Keratinocyte (primary cell): ENCODE measurements around the gene CCDC92. TPM values are rescaled to one million over a fixed set of nuclear protein-coding genes. Genes with fewer than 3 reads are reported as not detected.

ENCODE experiments used
- DNase-seq: peaks from one replicate; pipeline ENCODE4 v3.0.0-alpha.2; 2011; ENCODE audit warnings: low read depth, missing footprints, low spot score
- FAIRE-seq: peaks from 2 replicates; lab custom pipeline; 2011; peaks lifted over from hg19 to GRCh38; lab: Jason Lieb, UNC
- H2AFZ ChIP-seq: 2 replicates; pipeline ENCODE4 v1.6.0; 2012; ENCODE audit warnings: low read length, control low read depth, inconsistent platforms; ENCODE audit not compliant: control insufficient read depth
- H3K27ac ChIP-seq: 2 replicates; pipeline ENCODE4 v1.5.1; 2011; ENCODE audit warnings: low read length; ENCODE audit not compliant: control insufficient read depth, insufficient read depth
- H3K27me3 ChIP-seq: 3 replicates; pipeline ENCODE4 v1.6.0; 2011; ENCODE audit warnings: low read length; ENCODE audit not compliant: control insufficient read depth, insufficient read depth; ENCODE audit errors: extremely low read depth
- H3K36me3 ChIP-seq, 2 experiments: 2 replicates in 1 of 2; 3 replicates in 1 of 2; pipeline ENCODE4 v1.5.1; 2011; ENCODE audit warnings: low read length in 2 of 2, mild to moderate bottlenecking in 1 of 2; ENCODE audit not compliant: control insufficient read depth in 2 of 2, insufficient read depth in 2 of 2; ENCODE audit errors: extremely low read depth in 1 of 2
- H3K4me1 ChIP-seq: 3 replicates; pipeline ENCODE4 v1.5.1; 2011; ENCODE audit warnings: low read length; ENCODE audit not compliant: control insufficient read depth, insufficient read depth; ENCODE audit errors: extremely low read depth
- H3K4me2 ChIP-seq: 3 replicates; pipeline ENCODE4 v1.6.0; 2011; ENCODE audit warnings: low read depth, low read length; ENCODE audit not compliant: control insufficient read depth, insufficient read depth; ENCODE audit errors: extremely low read depth
- H3K4me3 ChIP-seq, 3 experiments: fragments of 200-600 bp in 1 of 3; sonication (generic) in 1 of 3; 2 replicates in 2 of 3; 3 replicates in 1 of 3; pipeline ENCODE4 v1.5.1; 2011 to 2016; ENCODE audit warnings: low read length in 3 of 3, mild to moderate bottlenecking in 3 of 3, control low read depth in 2 of 3, inconsistent platforms in 1 of 3, low read depth in 1 of 3, mixed read lengths in 1 of 3, mixed run types in 1 of 3, moderate library complexity in 1 of 3; ENCODE audit not compliant: control insufficient read depth in 2 of 3, insufficient read depth in 2 of 3; ENCODE audit errors: extremely low read depth in 1 of 3
- H3K79me2 ChIP-seq: 2 replicates; pipeline ENCODE4 v1.6.0; 2012; ENCODE audit warnings: low read length; ENCODE audit not compliant: control insufficient read depth, insufficient read depth
- H3K9ac ChIP-seq: 3 replicates; pipeline ENCODE4 v1.6.0; 2011; ENCODE audit warnings: low read length; ENCODE audit not compliant: control insufficient read depth, insufficient read depth; ENCODE audit errors: extremely low read depth
- H3K9me1 ChIP-seq: 3 replicates; pipeline ENCODE4 v1.6.0; 2011; ENCODE audit warnings: low read length; ENCODE audit not compliant: control insufficient read depth, insufficient read depth; ENCODE audit errors: extremely low read depth
- H3K9me3 ChIP-seq: 2 replicates; pipeline ENCODE4 v1.5.1; 2012; ENCODE audit warnings: low read depth, low read length; ENCODE audit not compliant: control insufficient read depth
- H4K20me1 ChIP-seq: 3 replicates; pipeline ENCODE4 v1.6.0; 2011; ENCODE audit warnings: low read length; ENCODE audit not compliant: control insufficient read depth, insufficient read depth; ENCODE audit errors: extremely low read depth
- EZH2 ChIP-seq: IDR thresholded peaks from one replicate; pipeline ENCODE4 v1.6.1; 2012; ENCODE audit warnings: inconsistent platforms, mild to moderate bottlenecking, low read length, moderate library complexity
- dilution Hi-C: fragments of 300-500 bp; cut with MboI; formaldehyde crosslinking; loops from one replicate; pipeline ENCODE4 v1.7.0; 2020; ENCODE audit warnings: low sequenced_read_pairs; ENCODE audit not compliant: extremely low pct_ligation_motif_present
- polyA plus RNA-seq, 5 experiments: library from polyadenylated mRNA; depleted of rRNA in 3 of 5; stranded (reverse) in 3 of 5; stranded (forward) in 1 of 5; unstranded in 1 of 5; fragments of >200 nt; gene quantifications; 1 replicate in 1 of 5; 2 replicates in 3 of 5; 3 replicates in 1 of 5; pipeline versions ENCODE4 v1.2.1 to v1.2.3, GENCODE V29; 2011 to 2012; ENCODE audit warnings: missing spikeins in 2 of 5, low read depth in 1 of 5, low replicate concordance in 1 of 5
- TF ChIP-seq, protein P1 (sequence below), 3 experiments: IDR thresholded peaks in 1 of 3; conservative IDR thresholded peaks in 1 of 3; optimal IDR thresholded peaks in 1 of 3; 2 replicates in 2 of 3; 3 replicates in 1 of 3; pipeline versions ENCODE3 to v1.5.1; 2011; ENCODE audit warnings: low read length in 3 of 3, mild to moderate bottlenecking in 3 of 3, moderate library complexity in 2 of 3, control low read depth in 1 of 3, inconsistent platforms in 1 of 3; ENCODE audit not compliant: insufficient read depth in 2 of 3; ENCODE audit errors: extremely low read depth in 1 of 3

Gene CCDC92
- polyA plus RNA-seq, 1 donor (not counting 4 experiments of a cell fraction or from before 2014, with no cell fraction given): 8.3 TPM

DNA sequence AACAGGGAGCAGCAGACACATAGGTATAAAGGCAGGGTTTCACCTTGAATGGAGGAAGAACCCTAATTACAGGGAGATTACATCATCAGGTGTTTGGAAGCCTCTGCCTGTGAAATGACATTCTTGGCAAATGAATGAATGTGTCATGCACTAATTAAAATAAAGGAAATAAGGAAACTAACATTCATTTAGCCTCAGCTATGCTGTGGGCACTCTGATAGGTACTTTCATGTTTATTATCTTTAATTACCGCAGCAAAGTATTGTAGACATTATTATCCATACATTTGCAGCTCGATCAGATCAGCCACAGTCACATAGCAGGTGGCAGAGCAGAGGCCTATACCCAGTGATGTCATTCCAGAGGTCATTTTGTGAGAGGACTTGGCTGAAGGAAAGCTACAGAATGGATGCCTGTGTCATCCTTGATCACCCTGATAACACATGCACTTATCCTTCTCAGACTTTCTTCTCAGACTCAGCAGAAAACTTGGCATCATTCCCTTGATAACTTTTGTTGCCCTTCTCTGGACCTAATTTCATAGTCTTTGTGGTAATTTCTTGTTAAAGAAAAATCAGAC, 18.8 kb upstream of the CCDC92 start:
- Histone ChIP-seq H3K4me3 (no peak overlapping the region), H3K4me1 (peaks cover 51% of the 10 kb centered on the region), H3K27me3 (no peaks in the 10 kb centered on the region), H3K27ac (peak overlapping the region; percentile 71), H3K4me2 (peak overlapping the region; percentile 2), H3K9me1 (peaks cover 2% of the 10 kb centered on the region), H3K79me2 (peaks cover 2% of the 10 kb centered on the region), H3K36me3 (peaks cover 4 to 5% of the 10 kb centered on the region in 2 experiments), H4K20me1 (no peaks in the 10 kb centered on the region), H3K9ac (no peak overlapping the region), H3K9me3 (no peaks in the 10 kb centered on the region), H2AFZ (no peak overlapping the region)
- dilution Hi-C loops: no loop called here
- DNase-seq: no peak
- no peak for FAIRE-seq
- no peak for TF ChIP-seq EZH2
- TF ChIP-seq, protein P1, sequence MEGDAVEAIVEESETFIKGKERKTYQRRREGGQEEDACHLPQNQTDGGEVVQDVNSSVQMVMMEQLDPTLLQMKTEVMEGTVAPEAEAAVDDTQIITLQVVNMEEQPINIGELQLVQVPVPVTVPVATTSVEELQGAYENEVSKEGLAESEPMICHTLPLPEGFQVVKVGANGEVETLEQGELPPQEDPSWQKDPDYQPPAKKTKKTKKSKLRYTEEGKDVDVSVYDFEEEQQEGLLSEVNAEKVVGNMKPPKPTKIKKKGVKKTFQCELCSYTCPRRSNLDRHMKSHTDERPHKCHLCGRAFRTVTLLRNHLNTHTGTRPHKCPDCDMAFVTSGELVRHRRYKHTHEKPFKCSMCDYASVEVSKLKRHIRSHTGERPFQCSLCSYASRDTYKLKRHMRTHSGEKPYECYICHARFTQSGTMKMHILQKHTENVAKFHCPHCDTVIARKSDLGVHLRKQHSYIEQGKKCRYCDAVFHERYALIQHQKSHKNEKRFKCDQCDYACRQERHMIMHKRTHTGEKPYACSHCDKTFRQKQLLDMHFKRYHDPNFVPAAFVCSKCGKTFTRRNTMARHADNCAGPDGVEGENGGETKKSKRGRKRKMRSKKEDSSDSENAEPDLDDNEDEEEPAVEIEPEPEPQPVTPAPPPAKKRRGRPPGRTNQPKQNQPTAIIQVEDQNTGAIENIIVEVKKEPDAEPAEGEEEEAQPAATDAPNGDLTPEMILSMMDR (optimal IDR thresholded peaks at IDR 0.05 in 1 of 3, IDR thresholded peaks at IDR 0.05 in 1 of 3, conservative IDR thresholded peaks at IDR 0.05 in 1 of 3; ENCODE audit: extremely low read depth in 1 of 3, insufficient read depth in 2 of 3, low read length in 3 of 3): no peak

DNA sequence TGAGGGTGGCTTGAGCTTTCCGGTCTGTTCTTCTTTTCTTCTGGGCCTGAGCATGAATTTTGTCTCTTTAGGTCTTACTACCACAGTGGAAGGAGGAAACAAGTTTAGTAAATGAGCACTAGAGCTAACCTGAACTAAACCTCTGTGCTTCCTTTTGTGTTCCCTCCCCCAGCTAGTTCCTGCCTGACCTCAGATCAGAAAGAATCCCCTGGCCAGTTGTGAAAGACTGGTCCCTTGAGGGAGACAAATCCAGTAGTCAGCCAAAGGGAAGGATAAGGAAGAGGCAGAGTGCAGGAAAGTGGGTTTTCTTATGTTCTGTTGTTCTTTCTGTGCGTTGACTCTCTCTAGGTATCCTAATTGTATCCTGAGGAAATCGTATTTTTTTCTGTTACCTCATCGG, 17.9 kb upstream of the CCDC92 start:
- no peaks in the 10 kb centered on the region for H3K27me3 ChIP-seq
- H3K4me1 ChIP-seq: peaks cover 47% of the 10 kb centered on the region
- dilution Hi-C loops: no loop called here
- DNase-seq (no peak), FAIRE-seq (no peak)
- no peak overlapping the region for H3K4me2 ChIP-seq
- H3K9ac ChIP-seq: no peak overlapping the region
- peaks cover 2% of the 10 kb centered on the region for H3K9me1 ChIP-seq
- H3K4me3 ChIP-seq: no peak overlapping the region
- H2AFZ ChIP-seq: no peak overlapping the region
- no peaks in the 10 kb centered on the region for H3K79me2 ChIP-seq
- peaks cover 5 to 6% of the 10 kb centered on the region in 2 experiments for H3K36me3 ChIP-seq
- TF ChIP-seq, protein P1 (optimal IDR thresholded peaks at IDR 0.05 in 1 of 3, IDR thresholded peaks at IDR 0.05 in 1 of 3, conservative IDR thresholded peaks at IDR 0.05 in 1 of 3; ENCODE audit: extremely low read depth in 1 of 3, insufficient read depth in 2 of 3, low read length in 3 of 3): no peak
- H4K20me1 ChIP-seq: no peaks in the 10 kb centered on the region
- H3K27ac ChIP-seq: peak overlapping the region; percentile 71
- H3K9me3 ChIP-seq: no peaks in the 10 kb centered on the region
